Smooth muscle cell (in vitro differentiated cells): ENCODE measurements around the gene GABRB2. TPM values are rescaled to one million over a fixed set of nuclear protein-coding genes. Genes with fewer than 3 reads are reported as not detected.

Source experiments
- DNase-seq: peaks from one replicate; lab custom pipeline; 2025; ENCODE audit not compliant: unreplicated experiment; lab: John Stamatoyannopoulos, UW
- H2AFZ ChIP-seq: fragments of 200-600 bp; sonication (generic); 2 replicates; pipeline ENCODE4 v1.6.0; 2016; ENCODE audit warnings: antibody characterized with exemption, low read depth, mild to moderate bottlenecking
- H3F3A ChIP-seq: fragments of 200-600 bp; sonication (generic); 2 replicates; pipeline ENCODE4 v1.6.0; 2017; ENCODE audit warnings: antibody characterized with exemption, low read depth
- H3K27ac ChIP-seq: fragments of 200-600 bp; sonication (generic); 2 replicates; pipeline ENCODE4 v1.5.1; 2016; ENCODE audit warnings: low read depth, mild to moderate bottlenecking
- H3K27me3 ChIP-seq: fragments of 200-600 bp; sonication (generic); 2 replicates; pipeline ENCODE4 v1.6.1; 2016; ENCODE audit warnings: low read depth, mild to moderate bottlenecking
- H3K36me3 ChIP-seq: fragments of 200-600 bp; sonication (generic); 2 replicates; pipeline ENCODE4 v1.5.1; 2016; ENCODE audit warnings: low read depth
- H3K4me1 ChIP-seq: fragments of 200-600 bp; sonication (generic); 2 replicates; pipeline ENCODE4 v1.5.1; 2016; ENCODE audit warnings: low read depth
- H3K4me2 ChIP-seq: fragments of 200-600 bp; sonication (generic); 2 replicates; pipeline ENCODE4 v1.6.0; 2016; ENCODE audit warnings: mild to moderate bottlenecking
- H3K4me3 ChIP-seq: fragments of 200-600 bp; sonication (generic); 2 replicates; pipeline ENCODE4 v1.5.1; 2016; ENCODE audit warnings: mild to moderate bottlenecking
- H3K79me2 ChIP-seq: fragments of 200-600 bp; sonication (generic); 2 replicates; pipeline ENCODE4 v1.6.0; 2016; ENCODE audit warnings: low read depth, mild to moderate bottlenecking
- H3K9ac ChIP-seq: fragments of 200-600 bp; sonication (generic); 2 replicates; pipeline ENCODE4 v1.6.0; 2016; ENCODE audit warnings: low read depth
- H3K9me3 ChIP-seq: fragments of 200-600 bp; sonication (generic); replicated peaks from 2 replicates; pipeline ENCODE4 v1.5.1; 2016; ENCODE audit warnings: low read depth
- H4K20me1 ChIP-seq: fragments of 200-600 bp; sonication (generic); 2 replicates; pipeline ENCODE4 v1.6.0; 2016; ENCODE audit warnings: low read depth
- CTCF ChIP-seq: fragments of 200-600 bp; sonication (generic); IDR thresholded peaks from 2 replicates; pipeline ENCODE4 v1.5.1; 2017; ENCODE audit warnings: borderline replicate concordance, mild to moderate bottlenecking, antibody characterized with exemption; ENCODE audit not compliant: insufficient read depth, poor library complexity, severe bottlenecking
- WGBS: methylation state at CpG from one replicate; pipeline ENCODE4 v1.1.7; 2016; ENCODE audit warnings: low lambda C conversion rate; 5-methylcytosine and 5-hydroxymethylcytosine counted together
- polyA plus RNA-seq: library from polyadenylated mRNA; unstranded; fragments of >200 nt; fragmentation: Nextera tagmentation; extraction: Ambion mirVana; gene quantifications from 2 replicates; pipeline ENCODE4 v1.2.1, GENCODE V29; 2016
- total RNA-seq: library from RNA; depleted of rRNA; stranded (reverse); fragments of >200 nt; gene quantifications from 2 replicates; pipeline ENCODE4 v1.2.3, GENCODE V29; 2014

The GABRB2 gene
- total and polyA plus RNA-seq, 2 experiments from 2014 or later: 1.2 to 3.5 TPM

- no peaks in the 10 kb centered on the region for H3F3A ChIP-seq
- H3K4me2 ChIP-seq: no peak overlapping the region
- no peak for TF ChIP-seq CTCF
- no peak overlapping the region for H3K9ac ChIP-seq
- H2AFZ ChIP-seq: no peak overlapping the region
- 71% methylated on average over 2 of the region's 2 CpGs for WGBS
- no peaks in the 10 kb centered on the region for H4K20me1 ChIP-seq
- no peaks in the 10 kb centered on the region for H3K9me3 ChIP-seq
- H3K27me3 ChIP-seq: no peaks in the 10 kb centered on the region
- H3K79me2 ChIP-seq: no peaks in the 10 kb centered on the region
- DNase-seq: no peak
- no peak overlapping the region for H3K27ac ChIP-seq
- H3K36me3 ChIP-seq: no peaks in the 10 kb centered on the region
- peaks cover 4% of the 10 kb centered on the region for H3K4me1 ChIP-seq
- no peak overlapping the region for H3K4me3 ChIP-seq
Observed at GRCh38 chr5:161432798-161433197, 113.7 kb downstream of the GABRB2 start.

- H3K27me3 ChIP-seq: no peaks in the 10 kb centered on the region
- H3K9me3 ChIP-seq: no peaks in the 10 kb centered on the region
- no peak overlapping the region for H3K4me3 ChIP-seq
- 88% methylated on average over 1 of the region's 1 CpG for WGBS
- H3K79me2 ChIP-seq: no peaks in the 10 kb centered on the region
- H4K20me1 ChIP-seq: no peaks in the 10 kb centered on the region
- no peak overlapping the region for H3K4me2 ChIP-seq
- no peak for DNase-seq
- no peak overlapping the region for H3K27ac ChIP-seq
- no peaks in the 10 kb centered on the region for H3K36me3 ChIP-seq
- H3F3A ChIP-seq: no peaks in the 10 kb centered on the region
- H2AFZ ChIP-seq: no peak overlapping the region
- peaks cover 4% of the 10 kb centered on the region for H3K4me1 ChIP-seq
- TF ChIP-seq CTCF: no peak
- no peak overlapping the region for H3K9ac ChIP-seq
Observed at GRCh38 chr5:161431963-161432362, 114.6 kb downstream of the GABRB2 start.

- Histone ChIP-seq H3K79me2 (no peaks in the 10 kb centered on the region), H3K9ac (no peak overlapping the region), H3F3A (no peaks in the 10 kb centered on the region), H3K36me3 (no peaks in the 10 kb centered on the region), H3K4me1 (peaks cover 5% of the 10 kb centered on the region), H2AFZ (no peak overlapping the region), H3K4me2 (no peak overlapping the region), H4K20me1 (no peaks in the 10 kb centered on the region), H3K9me3 (no peaks in the 10 kb centered on the region), H3K4me3 (no peak overlapping the region), H3K27me3 (no peaks in the 10 kb centered on the region), H3K27ac (no peak overlapping the region)
- no peak for DNase-seq
- TF ChIP-seq CTCF: no peak
- 79% methylated on average over 4 of the region's 4 CpGs for WGBS
Observed at GRCh38 chr5:161421067-161421466, 125.5 kb downstream of the GABRB2 start.

GRCh38 chr5:161420521-161420920, 126.0 kb downstream of the GABRB2 start:
- Histone ChIP-seq H4K20me1 (no peaks in the 10 kb centered on the region), H3K36me3 (no peaks in the 10 kb centered on the region), H3F3A (no peaks in the 10 kb centered on the region), H3K9ac (no peak overlapping the region), H3K79me2 (no peaks in the 10 kb centered on the region), H3K4me2 (no peak overlapping the region), H3K27me3 (no peaks in the 10 kb centered on the region), H3K9me3 (no peaks in the 10 kb centered on the region), H3K27ac (no peak overlapping the region), H3K4me3 (no peak overlapping the region), H2AFZ (no peak overlapping the region), H3K4me1 (peaks cover 5% of the 10 kb centered on the region)
- 90% methylated on average over 3 of the region's 3 CpGs for WGBS
- no peak for TF ChIP-seq CTCF
- DNase-seq: no peak
